Progenitor cell of endocrine pancreas (in vitro differentiated cells): ENCODE data around the gene MTRF1L. TPM values are rescaled to one million over a fixed set of nuclear protein-coding genes. Genes with fewer than 3 reads are reported as not detected.

Source experiments
- DNase-seq: peaks from one replicate; pipeline ENCODE4 v3.0.0; 2021; ENCODE audit warnings: low spot score; ENCODE audit not compliant: unreplicated experiment
- H3K27ac Mint-ChIP-seq: 2 replicates; pipeline ENCODE4 v1.8.0; 2021; ENCODE audit warnings: mild to moderate bottlenecking, moderate library complexity, mixed read lengths
- H3K27me3 Mint-ChIP-seq: 2 replicates; pipeline ENCODE4 v1.8.0; 2021; ENCODE audit warnings: mixed read lengths
- H3K36me3 Mint-ChIP-seq: 2 replicates; pipeline ENCODE4 v1.8.0; 2022; ENCODE audit warnings: mixed read lengths; ENCODE audit not compliant: insufficient read depth
- H3K4me1 Mint-ChIP-seq: 2 replicates; pipeline ENCODE4 v1.8.0; 2021; ENCODE audit warnings: low read depth, mixed read lengths
- H3K4me3 Mint-ChIP-seq: 2 replicates; pipeline ENCODE4 v1.8.0; 2021; ENCODE audit warnings: low read depth, mild to moderate bottlenecking, moderate library complexity, mixed read lengths
- H3K9me3 Mint-ChIP-seq: 2 replicates; pipeline ENCODE4 v1.8.0; 2021; ENCODE audit warnings: low read depth, mixed read lengths
- CTCF ChIP-seq: fragments of 200-600 bp; sonication (generic); IDR thresholded peaks from one replicate; pipeline ENCODE4 v1.5.0; 2021; ENCODE audit warnings: antibody characterized with exemption, mild to moderate bottlenecking; ENCODE audit not compliant: unreplicated experiment
- total RNA-seq: library from RNA; stranded (reverse); gene quantifications from 2 replicates; pipeline ENCODE4 v1.2.1, GENCODE V29; 2021

Gene MTRF1L
- total RNA-seq, 1 donor from 2014 or later = 17.5 TPM

GRCh38 chr6:153023977-153024708 lies 21.6 kb upstream of the MTRF1L start:
- peak; percentile 79 for TF ChIP-seq CTCF
- Mint-ChIP-seq H3K4me3 (no peak overlapping the region), H3K4me1 (no peaks in the 10 kb centered on the region), H3K27me3 (peaks cover 6% of the 10 kb centered on the region), H3K27ac (no peak overlapping the region), H3K36me3 (no peaks in the 10 kb centered on the region), H3K9me3 (no peaks in the 10 kb centered on the region)
- peak; percentile 22 for DNase-seq

- no peaks in the 10 kb centered on the region for H3K4me1 Mint-ChIP-seq
- no peaks in the 10 kb centered on the region for H3K9me3 Mint-ChIP-seq
- no peak overlapping the region for H3K27ac Mint-ChIP-seq
- DNase-seq = no peak
- H3K36me3 Mint-ChIP-seq = no peaks in the 10 kb centered on the region
- no peak for TF ChIP-seq CTCF
- H3K27me3 Mint-ChIP-seq = no peaks in the 10 kb centered on the region
- no peak overlapping the region for H3K4me3 Mint-ChIP-seq
Observed at GRCh38 chr6:153018355-153018754, 15.8 kb upstream of the MTRF1L start.

DNA sequence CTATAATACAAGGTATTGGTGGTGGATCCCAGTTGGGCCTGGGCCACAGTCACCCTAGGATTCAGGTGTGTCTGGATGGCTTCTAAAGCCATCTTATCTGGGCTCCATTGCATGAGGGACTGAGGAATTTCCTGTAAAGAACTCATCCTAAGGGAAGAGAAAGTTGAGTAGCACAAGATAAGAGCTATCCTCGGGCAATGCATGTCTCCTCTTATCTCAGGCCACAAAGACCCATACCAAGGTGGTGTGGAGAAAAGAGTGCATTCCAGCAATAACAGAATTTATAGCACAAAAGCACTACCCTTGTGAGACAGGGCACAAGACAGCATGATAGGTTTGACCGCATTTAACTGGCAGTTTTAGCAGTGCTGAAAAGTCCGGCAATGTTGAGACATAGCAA lies 14.3 kb upstream of the MTRF1L start:
- no peak for TF ChIP-seq CTCF
- H3K4me3 Mint-ChIP-seq = no peak overlapping the region
- H3K4me1 Mint-ChIP-seq = no peaks in the 10 kb centered on the region
- DNase-seq = no peak
- H3K27ac Mint-ChIP-seq = no peak overlapping the region
- no peaks in the 10 kb centered on the region for H3K27me3 Mint-ChIP-seq
- H3K9me3 Mint-ChIP-seq = no peaks in the 10 kb centered on the region
- no peaks in the 10 kb centered on the region for H3K36me3 Mint-ChIP-seq

GRCh38 chr6:153015094-153015640 lies 12.7 kb upstream of the MTRF1L start:
- no peaks in the 10 kb centered on the region for H3K36me3 Mint-ChIP-seq
- H3K9me3 Mint-ChIP-seq = no peaks in the 10 kb centered on the region
- H3K4me1 Mint-ChIP-seq = no peaks in the 10 kb centered on the region
- no peak for DNase-seq
- no peak overlapping the region for H3K4me3 Mint-ChIP-seq
- H3K27me3 Mint-ChIP-seq = no peaks in the 10 kb centered on the region
- TF ChIP-seq CTCF = no peak
- H3K27ac Mint-ChIP-seq = no peak overlapping the region

DNA sequence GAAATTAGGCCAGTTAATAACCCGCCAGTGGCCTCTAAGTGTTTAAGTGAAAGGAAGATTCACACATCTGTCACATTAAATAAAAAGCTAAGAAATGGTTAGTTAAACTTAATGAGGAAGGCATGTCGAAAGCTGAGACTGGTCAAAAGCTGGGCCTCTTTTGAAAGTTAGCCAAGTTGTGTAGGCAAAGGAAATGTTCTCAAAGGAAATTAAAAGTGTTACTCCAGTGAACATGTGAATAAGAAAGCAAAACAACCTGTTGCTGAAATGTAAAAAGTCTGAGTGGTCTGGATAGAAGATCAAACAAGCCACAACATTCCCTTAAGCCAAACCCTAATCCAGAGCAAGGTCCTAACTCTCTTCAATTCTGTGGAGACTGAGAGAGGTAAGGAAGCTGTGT lies 10.9 kb upstream of the MTRF1L start:
- no peak for TF ChIP-seq CTCF
- no peaks in the 10 kb centered on the region for H3K4me1 Mint-ChIP-seq
- DNase-seq = no peak

More for the DNA sequence above, 10.9 kb upstream of the MTRF1L start:
- no peaks in the 10 kb centered on the region for H3K27me3 Mint-ChIP-seq
- no peak overlapping the region for H3K4me3 Mint-ChIP-seq
- H3K9me3 Mint-ChIP-seq = no peaks in the 10 kb centered on the region
- H3K36me3 Mint-ChIP-seq = no peaks in the 10 kb centered on the region
- no peak overlapping the region for H3K27ac Mint-ChIP-seq
